Skin epidermis (tissue), 12 donors: Measurements from ENCODE around the gene SENP7.
"Not testable (repeated sequence)": the region's sequence is repeated elsewhere in the genome, so short reads cannot be mapped to it uniquely, and the experiment has no call there.

Experiments used
- H3K27ac ChIP-seq, 21 experiments: fragments of 200-600 bp; sonication (generic) in 11 of 21; one replicate each; pipeline ENCODE4 v1.5.0; 2020; ENCODE audit warnings: mild to moderate bottlenecking in 3 of 21, inconsistent platforms in 2 of 21, moderate library complexity in 2 of 21
- H3K4me3 ChIP-seq, 7 experiments: fragments of 200-600 bp; sonication (generic) in 2 of 7; one replicate each; pipeline ENCODE4 v1.5.0; 2020; ENCODE audit warnings: inconsistent platforms in 2 of 7, mild to moderate bottlenecking in 2 of 7, moderate library complexity in 1 of 7

The SENP7 gene

GRCh38 chr3:101377796-101378195 is 135.2 kb downstream of the SENP7 start:
- no peak overlapping the region for H3K27ac ChIP-seq
- H3K4me3 ChIP-seq: no peak overlapping the region

GRCh38 chr3:101377209-101377608 is 135.8 kb downstream of the SENP7 start:
- Histone ChIP-seq H3K4me3 (no peak overlapping the region), H3K27ac (no peak overlapping the region)

- no peak overlapping the region for H3K27ac ChIP-seq
- H3K4me3 ChIP-seq: no peak overlapping the region
Observed at GRCh38 chr3:101375586-101375985, 137.4 kb downstream of the SENP7 start.

GRCh38 chr3:101362406-101362805 is 150.6 kb downstream of the SENP7 start:
- H3K27ac ChIP-seq: no peak overlapping the region
- no peak overlapping the region for H3K4me3 ChIP-seq

GRCh38 chr3:101351829-101352228 is 161.2 kb downstream of the SENP7 start:
- H3K27ac ChIP-seq: no peak overlapping the region
- H3K4me3 ChIP-seq: no peak overlapping the region

- no peak overlapping the region for H3K27ac ChIP-seq
- no peak overlapping the region for H3K4me3 ChIP-seq
Observed at GRCh38 chr3:101340591-101340990, 172.4 kb downstream of the SENP7 start.

GRCh38 chr3:101333883-101334282 is 179.1 kb downstream of the SENP7 start:
- no peak overlapping the region for H3K27ac ChIP-seq
- no peak overlapping the region for H3K4me3 ChIP-seq

- no peak overlapping the region for H3K4me3 ChIP-seq
- H3K27ac ChIP-seq: no peak overlapping the region
Observed at GRCh38 chr3:101329016-101329673, 183.9 kb downstream of the SENP7 start.

- H3K4me3 ChIP-seq: no peak overlapping the region
- no peak overlapping the region for H3K27ac ChIP-seq
Observed at GRCh38 chr3:101325393-101326134, 187.4 kb downstream of the SENP7 start.

GRCh38 chr3:101320475-101320874 is 192.5 kb downstream of the SENP7 start, which contains the start of gene IMPG2:
Gene IMPG2, minus strand, starts transcription at chr3:101320575. Its CDS starts 203 bp downstream, at chr3:101320372.
- Histone ChIP-seq H3K4me3 (no peak within 1 kb of the TSS), H3K27ac (no peak within 1 kb of the TSS)

GRCh38 chr3:101319531-101319930 is 193.5 kb downstream of the SENP7 start:
- H3K4me3 ChIP-seq: no peak overlapping the region
- H3K27ac ChIP-seq: no peak overlapping the region

- Histone ChIP-seq H3K4me3 (no peak overlapping the region), H3K27ac (no peak overlapping the region)
Observed at GRCh38 chr3:101312545-101312944, 200.5 kb downstream of the SENP7 start.

- H3K4me3 ChIP-seq: no peak overlapping the region
- no peak overlapping the region for H3K27ac ChIP-seq
Observed at GRCh38 chr3:101311676-101312075, 201.3 kb downstream of the SENP7 start.

GRCh38 chr3:101310978-101311375 is 202.0 kb downstream of the SENP7 start:
- H3K27ac ChIP-seq: no peak overlapping the region

GRCh38 chr3:101308147-101308772 is 204.8 kb downstream of the SENP7 start:
- not testable (repeated sequence) for H3K4me3 ChIP-seq, H3K27ac ChIP-seq

More at GRCh38 chr3:101310978-101311375, 202.0 kb downstream of the SENP7 start:
- no peak overlapping the region for H3K4me3 ChIP-seq

GRCh38 chr3:101303836-101304235 is 209.2 kb downstream of the SENP7 start:
- no peak overlapping the region for H3K4me3 ChIP-seq
- no peak overlapping the region for H3K27ac ChIP-seq

GRCh38 chr3:101303089-101303731 is 209.8 kb downstream of the SENP7 start:
- Histone ChIP-seq H3K27ac (no peak overlapping the region), H3K4me3 (no peak overlapping the region)

GRCh38 chr3:101300073-101300472 is 212.9 kb downstream of the SENP7 start:
- no peak overlapping the region for H3K4me3 ChIP-seq
- no peak overlapping the region for H3K27ac ChIP-seq

- H3K4me3 ChIP-seq: no peak overlapping the region
- no peak overlapping the region for H3K27ac ChIP-seq
Observed at GRCh38 chr3:101292027-101292426, 221.0 kb downstream of the SENP7 start.

- H3K27ac ChIP-seq: no peak overlapping the region
- no peak overlapping the region for H3K4me3 ChIP-seq
Observed at GRCh38 chr3:101288294-101288693, 224.7 kb downstream of the SENP7 start.
